Spleen (tissue), 7 donors: ENCODE data around the gene EIF2B1.
"Not testable (repeated sequence)": the region's sequence is repeated elsewhere in the genome, so short reads cannot be mapped to it uniquely, and the experiment has no call there.

Source experiments
- CTCF ChIP-seq, 11 experiments: fragments of 200-600 bp in 7 of 11; fragments of 450-650 bp in 4 of 11; sonication (generic) in 4 of 11; IDR thresholded peaks in 8 of 11; conservative IDR thresholded peaks in 3 of 11; 1 replicate in 7 of 11; 2 replicates in 4 of 11; pipeline versions ENCODE4 v1.4.0 to v1.8.0; 2016 to 2021; ENCODE audit warnings: antibody characterized with exemption in 11 of 11, inconsistent platforms in 4 of 11, mild to moderate bottlenecking in 1 of 11
- POLR2A ChIP-seq, 3 donors: fragments of 450-650 bp; IDR thresholded peaks; one replicate each; pipeline ENCODE4 v1.5.1; 2017; ENCODE audit warnings: antibody characterized with exemption in 3 of 3, mild to moderate bottlenecking in 1 of 3
- donor health status: DM: no; HTN: no; CAD: no; lungs with moderate emphysema.
- donor health status: DM: no; HTN: no; CAD: no.
- donor health status: DM: no; HTN: no; CAD: no.

- not testable (repeated sequence) for TF ChIP-seq CTCF (IDR thresholded peaks at IDR 0.05 in 8 of 11, conservative IDR thresholded peaks at IDR 0.05 in 3 of 11); POLR2A (IDR thresholded peaks at IDR 0.05)
Observed at GRCh38 chr12:123578829-123579228, 54.7 kb downstream of the EIF2B1 start.
